Measurements from ENCODE around the gene ATP8B4.
"Not testable (repeated sequence)": the region's sequence is repeated elsewhere in the genome, so short reads cannot be mapped to it uniquely, and the experiment has no call there.

Gene ATP8B4

GRCh38 chr15:50137893-50138292 lies 18.9 kb upstream of the ATP8B4 start:
- DNase-seq (ENCODE audit: low read depth), result no peak

DNA sequence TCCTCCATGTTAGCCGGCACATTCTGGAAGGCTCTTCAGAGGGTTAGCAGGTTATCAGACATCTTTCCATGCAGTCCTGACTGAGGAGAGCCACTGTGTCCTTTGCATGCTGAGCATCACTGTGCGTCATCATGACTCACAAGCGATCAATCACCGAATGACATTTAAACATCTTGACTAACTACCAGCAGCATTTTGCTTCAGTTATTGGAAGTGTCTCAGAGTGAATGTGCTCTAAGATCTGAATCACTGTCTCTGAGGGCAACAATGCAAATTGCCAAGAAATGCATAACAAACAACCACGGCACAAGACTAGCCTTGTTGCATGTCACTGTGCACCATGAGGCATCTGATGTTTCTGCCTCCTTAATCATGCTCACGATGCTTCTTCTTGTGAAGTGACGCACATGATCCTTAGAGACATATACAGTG lies 18.3 kb upstream of the ATP8B4 start:
- peak; percentile 13 for DNase-seq (ENCODE audit: low read depth)

- no peak for DNase-seq (ENCODE audit: low read depth)
These were observed 16.1 kb upstream of the ATP8B4 start for GRCh38 chr15:50135031-50135551.

- DNase-seq (ENCODE audit: low read depth), result peak; percentile 47
These were observed 15.5 kb upstream of the ATP8B4 start for GRCh38 chr15:50134524-50135024.

GRCh38 chr15:50132251-50132984 lies 13.4 kb upstream of the ATP8B4 start:
- not testable (repeated sequence) for DNase-seq (ENCODE audit: low read depth)

GRCh38 chr15:50131617-50132016 lies 12.6 kb upstream of the ATP8B4 start:
- no peak for DNase-seq (ENCODE audit: low read depth)

DNA sequence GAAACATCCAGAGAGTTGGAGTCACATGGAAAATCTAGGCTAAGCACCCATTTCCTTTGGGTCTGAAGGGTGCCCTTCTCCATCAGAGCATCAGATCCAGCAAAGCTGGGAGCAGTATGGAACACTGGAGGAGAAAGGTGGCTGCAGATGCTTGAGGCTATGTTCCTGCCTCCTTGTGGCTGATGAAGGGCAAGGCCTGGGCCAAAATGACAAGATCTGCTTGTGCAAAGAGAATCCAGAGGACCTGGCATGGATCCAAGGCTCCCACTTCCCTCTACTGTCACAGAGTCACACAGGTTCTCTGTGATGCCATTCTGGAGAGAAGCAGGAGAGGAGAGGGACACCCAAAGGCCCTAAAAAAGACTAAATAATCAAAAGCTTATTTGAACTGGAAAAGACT lies 9.2 kb upstream of the ATP8B4 start:
- no peak for DNase-seq (ENCODE audit: low read depth)

- DNase-seq (ENCODE audit: low read depth), result no peak
These were observed 8.3 kb upstream of the ATP8B4 start for GRCh38 chr15:50127255-50127777.

GRCh38 chr15:50126072-50126471 lies 7.0 kb upstream of the ATP8B4 start:
- no peak for DNase-seq (ENCODE audit: low read depth)

- DNase-seq (ENCODE audit: low read depth), result no peak
These were observed 5.6 kb upstream of the ATP8B4 start for GRCh38 chr15:50124631-50125030.

DNA sequence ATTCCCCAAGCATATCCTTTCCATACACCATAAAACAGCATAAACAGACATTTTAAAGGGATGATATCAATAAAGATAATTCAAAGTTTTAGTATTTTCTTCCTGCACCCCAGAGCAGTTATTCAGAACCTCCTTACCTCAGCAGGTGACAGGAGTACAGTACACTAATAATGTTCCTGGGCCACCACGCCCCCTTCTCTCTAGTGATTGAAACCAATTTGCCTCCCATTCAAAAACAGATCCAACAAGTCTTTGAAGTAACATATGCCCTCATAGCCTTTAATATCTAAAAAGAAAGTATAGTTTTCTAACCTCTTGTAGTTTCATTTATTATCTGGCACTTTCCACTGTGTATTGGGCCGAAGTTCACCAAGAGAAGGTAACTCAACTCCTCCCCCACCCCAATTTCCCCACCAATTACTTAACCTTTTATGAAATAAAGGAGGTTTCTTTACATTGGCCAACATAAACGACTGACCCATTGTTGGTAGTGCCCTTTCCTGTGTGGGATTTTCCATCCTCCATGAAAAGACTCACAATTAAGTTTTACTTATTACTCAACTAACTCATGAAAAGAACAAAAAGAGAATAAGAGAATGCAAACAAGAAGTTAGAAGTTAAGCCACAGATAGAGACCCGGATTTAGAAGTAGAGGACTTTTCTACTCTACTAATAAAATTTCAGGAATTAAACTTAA lies 5.0 kb upstream of the ATP8B4 start:
- DNase-seq (ENCODE audit: low read depth), result no peak

DNA sequence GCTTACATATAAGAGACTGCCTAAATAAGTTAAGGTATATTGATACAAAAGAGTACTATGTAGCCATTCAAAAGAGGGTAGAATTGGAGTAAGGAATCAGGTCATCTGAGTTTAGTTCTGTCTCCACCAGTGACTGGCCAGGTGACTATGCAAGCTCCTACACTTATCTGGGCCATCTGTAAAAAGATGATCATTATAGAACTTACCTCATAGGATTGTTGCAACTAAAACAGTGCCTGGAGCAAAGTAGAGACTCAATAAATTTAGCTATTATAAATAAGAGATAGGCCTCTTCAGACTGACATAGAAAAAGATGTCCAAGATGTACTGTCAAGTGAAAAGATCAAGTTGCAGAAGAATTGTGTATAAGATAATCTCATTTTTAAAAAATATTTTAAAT lies 1.7 kb upstream of the ATP8B4 start:
- DNase-seq (ENCODE audit: low read depth), result no peak

DNA sequence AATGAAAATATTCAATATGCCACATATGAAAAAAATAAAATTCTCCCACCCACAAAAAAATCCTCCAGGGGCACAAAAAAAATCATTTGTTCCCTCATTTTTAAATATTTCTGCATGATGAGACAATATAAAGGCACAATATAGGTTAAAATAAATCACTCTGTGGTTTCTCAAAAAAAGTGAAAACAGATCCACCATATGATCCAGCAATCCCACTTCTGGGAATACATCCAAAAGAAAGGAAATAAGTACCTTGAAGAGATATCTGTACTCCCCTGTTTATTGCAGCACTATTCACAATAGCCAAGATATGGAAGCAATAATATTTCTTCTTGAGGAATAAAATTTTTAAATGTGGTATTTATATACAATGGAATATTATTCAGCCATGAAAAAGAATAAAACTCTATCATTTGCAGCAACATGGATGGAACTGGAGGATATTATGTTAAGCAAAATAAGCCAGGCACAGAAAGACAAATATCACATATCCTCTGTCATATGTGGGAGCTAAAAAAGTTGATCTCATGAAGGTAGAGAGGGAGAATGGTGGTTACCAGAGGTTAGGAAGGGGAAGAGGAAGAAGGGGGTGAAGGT lies 1.5 kb downstream of the ATP8B4 start:
- no peak for DNase-seq (ENCODE audit: low read depth)

DNA sequence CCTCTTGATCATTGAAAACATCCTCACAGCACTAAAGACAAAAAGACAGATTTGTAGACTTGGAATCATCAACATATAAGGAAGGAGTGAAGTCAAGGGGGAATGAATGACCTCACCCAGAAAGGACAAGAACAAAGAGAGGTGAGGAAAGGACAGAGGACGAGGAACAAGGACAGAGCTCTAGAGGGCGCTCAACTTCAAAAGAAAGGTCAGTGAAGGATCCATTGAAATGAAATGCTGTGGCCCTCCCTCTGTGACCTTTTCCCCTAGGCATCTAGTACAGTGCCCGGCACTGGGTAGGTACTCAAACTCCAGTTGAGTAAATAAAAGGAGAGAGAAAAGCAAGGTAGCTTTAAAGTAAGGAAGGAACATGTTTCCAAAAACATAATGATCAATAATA lies 2.6 kb downstream of the ATP8B4 start:
- DNase-seq (ENCODE audit: low read depth), result no peak

DNA sequence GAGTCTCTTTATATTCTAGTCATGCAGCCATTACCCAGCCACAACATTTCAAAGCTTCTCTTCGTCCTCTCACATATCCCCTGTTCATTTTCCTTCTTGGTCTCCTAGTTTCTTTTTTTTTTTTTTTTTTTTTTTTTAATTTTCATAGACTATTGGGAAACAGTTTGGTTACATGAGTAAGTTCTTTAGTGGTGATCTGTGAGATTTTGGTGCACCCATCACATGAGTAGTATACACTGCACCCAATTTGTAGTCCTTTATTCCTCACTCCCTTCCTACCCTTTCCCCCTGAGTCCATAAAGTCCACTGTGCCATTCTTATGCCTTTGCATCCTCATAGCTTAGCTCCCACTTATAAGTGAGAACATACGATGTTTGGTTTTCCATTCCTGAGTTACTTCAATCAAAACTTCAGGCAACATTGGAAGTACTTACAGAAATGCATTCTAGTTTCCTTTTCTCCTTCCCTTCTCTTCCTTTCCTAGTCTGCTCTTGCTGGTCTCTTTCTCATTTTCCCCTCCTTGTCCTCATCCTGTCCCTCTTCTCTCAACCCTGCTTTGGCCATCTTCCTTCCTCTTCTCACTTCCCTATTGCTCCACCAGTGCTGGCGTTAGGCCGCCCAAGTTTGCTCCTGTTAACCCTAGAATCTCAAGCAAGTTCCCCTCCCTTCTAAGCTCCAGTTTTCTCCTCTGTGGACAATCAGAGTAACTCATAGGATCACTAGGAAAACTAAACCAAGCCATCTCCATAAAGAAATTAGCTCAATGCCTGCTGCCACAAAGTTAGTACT lies 4.8 kb downstream of the ATP8B4 start:
- no peak for DNase-seq (ENCODE audit: low read depth)

GRCh38 chr15:50113187-50113505 lies 5.9 kb downstream of the ATP8B4 start:
- no peak for DNase-seq (ENCODE audit: low read depth)

DNA sequence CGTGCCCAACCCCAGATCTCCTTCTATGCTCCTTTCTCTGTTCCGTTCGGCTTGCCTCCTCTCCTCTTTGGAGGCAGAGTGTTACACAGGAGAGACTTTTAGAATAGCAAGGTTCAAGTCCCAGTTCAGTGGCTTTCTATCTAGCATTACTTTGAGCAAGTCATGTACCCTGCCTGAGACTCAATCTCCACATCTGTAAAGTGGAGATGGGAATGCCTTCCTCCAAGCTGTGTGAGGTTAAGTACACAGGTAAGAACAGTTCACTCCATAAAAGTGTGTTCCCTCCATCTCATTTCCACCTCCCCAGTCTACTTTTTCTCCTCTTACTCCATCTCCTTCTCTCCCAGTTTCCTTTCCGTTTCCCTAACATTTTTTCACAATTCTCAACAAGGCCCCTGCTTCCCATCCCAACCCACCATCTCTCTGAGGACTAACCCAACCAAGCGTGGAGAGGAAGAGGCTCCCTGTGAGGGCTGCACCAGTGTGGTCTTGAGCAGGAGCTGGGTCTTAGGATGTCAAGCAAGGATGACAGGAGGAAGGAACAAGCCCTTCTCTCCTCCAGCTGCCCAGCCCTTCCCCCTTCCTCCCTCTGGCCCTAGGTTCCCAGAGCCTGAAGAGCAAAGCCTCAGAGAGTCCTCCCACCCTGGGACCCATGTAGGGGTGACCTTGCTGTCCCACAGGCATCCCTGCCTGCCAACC lies 6.4 kb downstream of the ATP8B4 start:
- no peak for DNase-seq (ENCODE audit: low read depth)

DNA sequence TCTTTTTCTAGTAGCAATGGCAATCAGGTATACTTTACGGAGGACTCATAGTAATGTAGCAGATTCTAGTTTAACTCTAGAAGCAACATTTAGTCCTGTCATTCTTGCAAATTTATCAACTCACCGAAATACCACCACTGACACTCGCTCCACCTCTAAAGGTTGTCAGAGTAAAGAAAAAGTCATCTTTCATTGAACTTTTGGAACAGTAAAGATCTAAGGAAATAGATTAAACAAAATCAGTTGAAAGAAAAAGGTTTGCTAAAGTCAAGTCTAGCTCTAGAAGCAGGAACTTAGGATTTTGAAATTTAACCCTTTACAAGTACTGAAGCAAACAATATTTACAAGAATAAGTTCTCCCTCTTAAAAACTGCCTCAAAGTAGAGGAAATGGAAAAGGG lies 8.7 kb downstream of the ATP8B4 start:
- no peak for DNase-seq (ENCODE audit: low read depth)

- DNase-seq (ENCODE audit: low read depth), result no peak
These were observed 9.7 kb downstream of the ATP8B4 start for GRCh38 chr15:50109076-50109987.

DNA sequence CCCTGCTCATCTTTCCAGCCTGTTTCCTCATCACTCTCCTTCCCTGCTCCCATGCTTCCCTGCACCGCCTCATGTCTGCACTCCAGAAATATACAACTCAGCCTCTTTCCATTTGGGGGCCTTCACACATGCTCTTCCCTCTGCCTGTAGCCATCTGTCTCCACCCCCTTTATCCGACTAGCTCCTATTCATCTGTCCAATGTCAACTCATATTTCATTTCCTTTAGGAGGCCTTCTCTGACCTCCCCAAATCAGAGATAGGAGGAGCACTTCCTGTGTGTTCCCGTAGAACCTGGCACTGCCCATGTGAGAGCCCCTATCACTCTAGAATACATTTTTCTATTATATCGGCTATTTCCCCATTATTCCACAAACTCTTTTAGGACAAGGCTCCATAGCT lies 10.6 kb downstream of the ATP8B4 start:
- no peak for DNase-seq (ENCODE audit: low read depth)

All from fibroblast of the conjunctiva (primary cell).